ENCODE measurements around the gene KCNIP3.

- TF ChIP-seq, protein P1, sequence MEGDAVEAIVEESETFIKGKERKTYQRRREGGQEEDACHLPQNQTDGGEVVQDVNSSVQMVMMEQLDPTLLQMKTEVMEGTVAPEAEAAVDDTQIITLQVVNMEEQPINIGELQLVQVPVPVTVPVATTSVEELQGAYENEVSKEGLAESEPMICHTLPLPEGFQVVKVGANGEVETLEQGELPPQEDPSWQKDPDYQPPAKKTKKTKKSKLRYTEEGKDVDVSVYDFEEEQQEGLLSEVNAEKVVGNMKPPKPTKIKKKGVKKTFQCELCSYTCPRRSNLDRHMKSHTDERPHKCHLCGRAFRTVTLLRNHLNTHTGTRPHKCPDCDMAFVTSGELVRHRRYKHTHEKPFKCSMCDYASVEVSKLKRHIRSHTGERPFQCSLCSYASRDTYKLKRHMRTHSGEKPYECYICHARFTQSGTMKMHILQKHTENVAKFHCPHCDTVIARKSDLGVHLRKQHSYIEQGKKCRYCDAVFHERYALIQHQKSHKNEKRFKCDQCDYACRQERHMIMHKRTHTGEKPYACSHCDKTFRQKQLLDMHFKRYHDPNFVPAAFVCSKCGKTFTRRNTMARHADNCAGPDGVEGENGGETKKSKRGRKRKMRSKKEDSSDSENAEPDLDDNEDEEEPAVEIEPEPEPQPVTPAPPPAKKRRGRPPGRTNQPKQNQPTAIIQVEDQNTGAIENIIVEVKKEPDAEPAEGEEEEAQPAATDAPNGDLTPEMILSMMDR (IDR thresholded peaks at IDR 0.05), result no peak
- TF ChIP-seq POLR2A (IDR thresholded peaks at IDR 0.05) (no peak), POLR2AphosphoS5 (IDR thresholded peaks at IDR 0.05; ENCODE audit: insufficient read depth in 1 of 2, low read depth in 1 of 2) (no peak)
Measured at GRCh38 chr2:95388856-95389244, 91.7 kb downstream of the KCNIP3 start.

All from vagina (tissue), 2 donors.